HG02571 (cell line): Measurements from ENCODE around the gene TCF7L1.
"Not testable (repeated sequence)": the region's sequence is repeated elsewhere in the genome, so short reads cannot be mapped to it uniquely, and the experiment has no call there.

Experiments
- ATAC-seq: cut with Tn5 transposase; IDR thresholded peaks from one replicate; pipeline ENCODE4 v1.9.1; 2021; ENCODE audit warnings: mild to moderate bottlenecking, moderate library complexity; ENCODE audit not compliant: unreplicated experiment

Gene TCF7L1

DNA sequence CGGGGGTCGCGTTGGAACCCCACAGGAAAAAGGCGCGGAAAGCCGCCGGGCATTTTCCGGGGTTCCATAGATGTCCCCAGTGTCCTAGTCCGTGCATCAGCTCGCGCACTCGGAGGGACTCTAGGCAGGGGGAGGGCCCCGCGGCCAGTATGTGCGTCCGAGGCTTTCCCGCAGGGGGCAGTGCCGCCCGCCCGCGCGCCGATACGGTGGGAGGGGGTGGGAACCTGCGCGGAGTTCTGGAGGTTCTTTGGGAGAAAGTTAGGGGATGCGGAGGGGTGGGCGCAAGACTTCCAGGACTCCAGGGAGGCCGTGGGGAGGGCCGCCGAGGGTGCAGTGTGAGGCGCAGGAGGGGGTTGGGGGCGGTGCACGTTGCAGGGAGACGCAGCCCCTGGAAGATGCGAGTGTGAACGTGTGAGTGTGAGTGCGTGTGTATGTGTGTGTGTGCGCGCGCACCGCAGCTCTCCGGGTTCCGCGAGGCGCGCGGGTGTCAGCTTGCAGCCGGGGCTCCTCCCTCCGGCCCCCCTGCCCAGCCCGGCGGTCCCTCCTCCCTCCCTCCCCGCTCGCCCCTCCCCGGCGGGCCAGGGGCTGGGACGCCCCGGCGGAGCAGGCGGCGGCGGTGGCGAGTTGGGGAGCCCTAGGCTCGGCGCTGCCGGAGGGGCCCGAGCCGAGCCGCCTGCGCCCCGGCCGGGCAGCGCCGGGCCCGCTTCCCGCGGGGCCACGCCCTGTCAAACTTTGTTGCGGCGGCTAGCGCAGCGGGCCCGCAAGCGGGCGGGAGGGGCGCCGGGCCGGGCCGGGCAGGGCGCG lies at the start of gene TCF7L1:
Gene TCF7L1 (plus strand): TSS at position 559 of the 804 bp plus-strand sequence. CDS start 293 bp downstream, outside the sequence.
- ATAC-seq: no peak

DNA sequence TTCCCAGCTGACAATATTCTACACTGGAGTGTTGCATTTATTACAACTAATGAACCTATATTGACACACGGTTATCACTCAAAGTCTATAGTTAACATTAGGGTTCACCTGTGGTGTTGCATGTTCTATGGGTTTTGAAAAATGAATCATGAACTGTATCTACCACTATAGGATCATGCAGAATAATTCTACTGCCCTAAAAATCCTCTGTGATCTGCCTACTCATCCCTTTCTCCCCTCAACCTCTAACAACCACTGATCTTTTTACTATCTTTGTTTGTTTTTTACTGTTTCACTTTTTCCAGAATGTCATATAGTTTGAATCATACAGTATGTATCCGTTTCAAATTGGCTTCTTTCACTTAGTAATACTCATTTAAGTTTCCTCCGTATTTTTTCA lies 47.6 kb upstream of the TCF7L1 start:
- ATAC-seq: no peak

DNA sequence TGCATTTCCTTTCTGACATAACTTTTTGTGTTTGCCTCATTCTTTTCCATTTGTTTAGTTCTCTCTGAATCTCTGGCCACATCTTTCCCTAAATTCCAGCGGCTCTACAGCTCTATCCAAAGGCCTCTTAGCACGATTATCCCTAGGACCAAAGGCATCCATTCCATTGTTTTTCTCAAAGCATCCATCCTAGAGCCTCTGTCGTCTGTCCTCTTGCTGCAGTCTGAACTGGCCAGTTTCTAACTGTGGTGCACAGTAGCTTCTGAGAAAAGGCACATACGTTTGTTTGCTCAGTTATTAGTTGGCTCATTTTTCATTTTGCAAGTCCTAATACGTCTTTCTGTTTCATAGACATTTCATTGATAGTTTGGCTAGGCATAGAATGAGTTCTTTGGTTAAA lies 45.7 kb upstream of the TCF7L1 start:
- ATAC-seq: no peak

DNA sequence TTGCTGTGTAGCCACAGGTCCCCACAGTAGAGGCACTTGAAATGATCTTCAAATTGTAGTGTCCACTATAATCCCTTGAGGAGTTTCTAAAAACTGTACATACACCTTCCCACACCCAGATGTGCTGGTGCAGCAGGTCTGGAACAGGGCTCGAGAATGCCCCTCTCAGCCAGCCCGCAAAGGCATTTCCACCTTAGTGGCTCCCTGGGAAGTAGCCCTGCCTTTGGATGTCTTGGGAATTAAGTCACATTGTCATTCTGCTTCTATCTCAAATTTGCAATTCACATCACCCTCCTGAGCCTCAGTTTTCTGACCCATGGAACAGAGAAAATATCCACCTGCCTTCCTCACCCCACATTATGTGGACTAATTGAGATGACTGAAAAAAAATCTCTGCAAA lies 44.3 kb upstream of the TCF7L1 start:
- no peak for ATAC-seq

DNA sequence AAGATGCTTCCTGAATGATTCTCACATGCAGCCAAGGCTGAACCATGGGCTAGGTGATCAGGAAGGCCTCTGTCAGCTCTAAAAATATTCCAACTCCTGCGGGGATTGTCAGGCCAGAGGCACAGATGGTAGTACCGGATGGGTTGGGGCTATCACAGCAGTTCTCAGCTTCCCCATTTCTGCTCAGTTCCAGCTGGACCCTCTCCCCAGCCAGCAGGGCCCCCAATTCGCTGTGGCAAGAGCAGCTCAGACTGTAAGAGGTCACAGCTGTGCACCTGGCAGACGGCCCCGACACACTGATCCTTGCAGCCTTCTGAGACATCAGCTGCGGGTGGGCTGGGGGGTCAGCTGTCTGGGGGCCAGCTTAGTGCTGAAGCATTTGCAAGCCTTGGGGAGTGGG lies 43.6 kb upstream of the TCF7L1 start:
- ATAC-seq: no peak

DNA sequence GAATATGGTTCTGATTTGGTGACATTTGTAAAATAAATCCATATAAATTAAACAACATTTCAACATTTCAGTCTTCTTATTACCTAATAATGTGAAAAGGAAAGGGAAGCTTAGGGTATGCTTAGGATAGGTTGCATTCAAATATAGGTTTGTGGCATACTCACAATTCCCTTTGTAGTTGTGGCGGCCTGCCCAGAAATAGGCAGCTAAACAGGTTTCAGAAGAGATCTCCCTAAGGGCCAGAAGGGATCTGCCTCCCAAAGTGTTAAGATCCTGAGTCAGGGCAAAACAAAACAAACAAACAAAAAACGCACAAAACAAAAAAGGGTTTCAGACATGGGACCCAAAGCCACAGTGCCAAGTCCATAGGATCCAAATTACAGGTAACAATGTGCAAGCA lies 41.4 kb upstream of the TCF7L1 start:
- no peak for ATAC-seq

GRCh38 chr2:85095094-85095493 lies 38.1 kb upstream of the TCF7L1 start:
- no peak for ATAC-seq

GRCh38 chr2:85096616-85097015 lies 36.6 kb upstream of the TCF7L1 start:
- ATAC-seq: no peak

DNA sequence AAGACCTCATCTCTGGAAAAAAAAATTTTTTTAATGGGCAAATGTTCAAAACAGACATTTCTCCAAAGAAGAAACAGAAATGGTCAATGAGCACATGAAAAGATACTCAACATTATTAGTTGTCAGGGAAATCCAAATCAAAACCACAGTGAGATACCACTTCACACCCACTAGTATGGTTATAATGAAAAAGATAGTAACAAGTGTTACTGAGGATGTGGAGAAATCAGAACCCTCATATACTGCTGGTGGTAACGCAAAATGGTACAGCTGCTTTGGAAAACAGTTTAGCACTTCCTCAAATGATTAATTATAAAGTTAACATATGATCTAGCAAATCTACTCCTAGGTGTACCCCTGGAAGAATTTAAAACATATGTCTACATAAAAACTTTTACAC lies 29.0 kb upstream of the TCF7L1 start:
- ATAC-seq: no peak

- no peak for ATAC-seq
These were observed 26.6 kb upstream of the TCF7L1 start for GRCh38 chr2:85106489-85107180.

DNA sequence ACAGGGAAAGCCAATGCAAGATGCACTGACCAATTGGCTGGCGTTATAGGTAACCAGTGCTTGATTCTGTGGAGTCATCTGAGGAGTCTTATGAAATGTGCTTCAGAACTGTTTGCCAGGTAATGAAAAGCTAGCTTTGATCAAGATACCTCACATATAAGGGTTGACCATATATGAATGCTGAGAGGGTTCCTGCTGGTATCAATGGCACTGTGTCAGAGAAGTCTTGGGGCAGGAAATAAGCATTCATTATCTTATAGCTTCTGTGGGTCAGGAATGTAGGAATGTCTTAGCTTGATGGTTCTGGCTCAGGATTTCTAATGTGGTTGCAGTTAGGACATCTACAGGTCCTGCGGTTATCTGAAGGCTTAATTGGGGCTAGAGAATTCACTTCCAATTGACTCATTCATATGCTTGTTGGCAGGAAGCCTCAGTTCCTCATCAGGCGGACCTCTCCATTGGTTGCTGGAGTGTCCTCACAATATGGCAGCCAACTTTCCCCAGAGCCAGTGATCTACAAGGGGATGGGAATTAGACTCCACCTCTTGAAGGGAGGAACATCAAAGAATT lies 22.1 kb upstream of the TCF7L1 start:
- ATAC-seq: no peak

DNA sequence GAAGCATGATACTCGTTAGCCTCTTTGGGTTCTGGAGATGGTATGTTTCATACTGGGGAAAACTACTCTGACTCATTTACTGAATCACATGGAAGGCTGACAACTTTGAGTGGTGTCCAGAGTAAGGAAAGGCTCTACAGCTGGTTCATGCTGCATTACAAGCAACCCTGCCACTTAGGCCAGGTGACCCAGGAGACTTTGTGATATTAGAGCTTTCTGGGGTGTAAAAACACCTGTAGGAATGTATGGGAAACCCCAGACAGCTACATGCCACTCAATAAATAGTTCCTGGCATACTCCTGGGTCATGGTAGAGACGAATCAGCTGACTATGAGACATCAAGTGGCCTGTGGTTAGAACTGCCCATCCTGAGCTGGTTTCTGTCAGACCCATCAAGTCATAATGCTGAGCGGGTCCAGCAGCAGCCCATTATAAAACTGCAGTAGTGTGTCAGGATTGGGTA lies 21.3 kb upstream of the TCF7L1 start:
- no peak for ATAC-seq

GRCh38 chr2:85112906-85113625 lies 20.1 kb upstream of the TCF7L1 start:
- no peak for ATAC-seq

DNA sequence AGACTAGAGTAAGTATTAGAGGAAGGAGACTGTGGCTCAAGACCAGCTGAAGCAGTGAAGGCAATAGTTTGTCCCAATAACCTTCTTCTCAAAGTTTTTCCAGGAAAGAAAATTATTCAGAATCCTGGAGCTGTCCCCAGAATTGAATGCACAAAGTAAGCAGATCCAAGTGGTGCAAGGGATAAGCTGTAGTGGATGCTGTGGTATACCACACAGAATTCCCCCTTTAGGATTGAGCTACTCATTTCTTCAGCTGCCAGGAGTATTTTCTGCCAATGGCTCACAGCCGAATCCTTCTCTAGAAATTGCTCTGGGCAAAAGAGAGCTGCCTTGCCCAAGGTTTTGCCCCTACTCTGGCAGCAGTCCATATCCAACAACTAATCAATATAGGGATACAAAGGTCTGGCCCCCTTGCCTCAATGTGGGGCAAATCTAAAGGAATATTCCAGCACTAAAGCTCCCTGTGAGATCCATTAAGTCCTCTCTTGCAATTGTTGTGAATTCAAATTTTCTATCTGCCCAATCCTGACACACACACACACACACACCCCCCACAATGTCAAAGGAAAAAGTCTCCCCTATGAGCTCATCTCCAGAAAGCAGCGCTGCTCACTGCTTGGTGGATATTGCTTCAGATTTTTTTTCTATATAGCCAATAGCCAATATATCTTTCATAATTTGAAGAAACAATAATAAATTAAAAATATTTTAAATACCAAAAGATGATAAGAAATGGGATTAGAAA lies 18.4 kb upstream of the TCF7L1 start:
- ATAC-seq: no peak

DNA sequence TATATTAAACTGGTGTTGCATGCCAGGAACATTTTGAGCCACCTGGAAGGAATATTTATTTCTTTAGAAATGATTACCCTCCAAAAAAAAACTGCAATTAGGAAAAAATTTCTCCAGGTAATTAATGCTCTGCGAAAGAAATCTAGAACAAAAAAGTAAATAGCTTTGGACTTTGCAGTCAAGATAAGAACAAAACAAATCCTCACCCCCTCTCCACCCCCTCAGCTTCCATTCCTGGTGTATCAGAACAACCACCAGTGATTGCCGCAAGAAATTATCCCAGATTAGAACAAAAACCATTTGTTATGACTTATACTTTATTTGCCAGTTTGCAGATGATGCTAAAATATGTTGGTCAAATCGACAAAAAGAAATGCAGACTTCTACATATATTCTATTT lies 17.0 kb upstream of the TCF7L1 start:
- no peak for ATAC-seq

- no peak for ATAC-seq
These were observed 13.3 kb upstream of the TCF7L1 start for GRCh38 chr2:85119900-85120299.

DNA sequence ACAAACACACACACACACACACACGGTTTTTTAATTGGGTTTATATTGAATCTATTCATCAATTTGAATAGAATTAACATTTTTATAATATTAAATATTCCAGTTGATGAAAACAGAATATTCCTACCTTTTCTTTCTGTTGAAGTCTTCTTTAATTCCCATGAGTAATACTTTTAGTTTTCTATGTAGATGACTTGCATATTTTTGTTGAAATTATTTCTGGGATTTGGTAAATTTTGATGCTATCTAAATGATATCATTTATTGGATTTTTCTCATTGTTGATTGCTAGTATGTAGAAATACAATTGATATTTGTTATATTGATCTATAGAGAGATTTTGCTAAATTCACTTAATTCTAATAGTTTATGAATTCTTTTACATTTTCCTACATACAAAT lies 12.8 kb upstream of the TCF7L1 start:
- no peak for ATAC-seq

DNA sequence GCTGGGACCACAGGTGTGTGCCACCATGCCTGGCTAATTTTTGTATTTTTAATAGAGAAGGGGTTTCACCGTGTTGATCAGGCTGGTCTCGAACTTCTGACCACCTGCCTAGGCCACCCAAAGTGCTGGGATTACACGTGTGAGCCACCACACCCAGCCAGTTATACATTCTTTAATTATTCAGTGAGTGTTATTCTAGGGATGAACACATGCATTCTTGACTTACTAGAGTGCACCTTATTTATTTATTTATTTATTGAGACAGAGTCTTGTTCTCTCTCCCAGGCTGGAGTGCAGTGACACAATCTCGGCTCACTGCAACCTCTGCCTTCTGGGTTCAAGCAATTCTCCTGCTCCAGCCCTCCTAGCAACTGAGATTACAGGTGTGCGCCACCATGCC lies 6.7 kb upstream of the TCF7L1 start:
- not testable (repeated sequence) for ATAC-seq

DNA sequence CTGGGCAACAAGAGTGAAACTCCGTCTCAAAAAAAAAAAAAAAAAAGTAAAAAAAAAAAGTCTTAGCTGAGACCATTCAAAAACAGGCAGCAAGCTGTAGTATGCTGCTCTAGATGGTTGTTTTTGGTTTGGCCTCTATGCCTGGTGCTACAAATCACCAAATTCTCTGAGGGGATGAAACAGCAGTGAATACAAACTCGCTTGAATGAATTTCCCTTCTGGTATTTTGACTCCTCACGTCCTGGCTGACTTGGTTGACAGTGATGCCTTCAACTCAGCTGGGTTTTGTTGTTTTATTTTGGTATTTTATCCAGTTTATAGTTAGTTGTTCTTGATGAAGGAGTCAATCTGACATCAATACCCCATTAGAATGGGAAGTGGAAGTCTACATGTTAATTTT lies 3.3 kb upstream of the TCF7L1 start:
- ATAC-seq: no peak

GRCh38 chr2:85130407-85130806 lies 2.8 kb upstream of the TCF7L1 start:
- ATAC-seq: no peak

DNA sequence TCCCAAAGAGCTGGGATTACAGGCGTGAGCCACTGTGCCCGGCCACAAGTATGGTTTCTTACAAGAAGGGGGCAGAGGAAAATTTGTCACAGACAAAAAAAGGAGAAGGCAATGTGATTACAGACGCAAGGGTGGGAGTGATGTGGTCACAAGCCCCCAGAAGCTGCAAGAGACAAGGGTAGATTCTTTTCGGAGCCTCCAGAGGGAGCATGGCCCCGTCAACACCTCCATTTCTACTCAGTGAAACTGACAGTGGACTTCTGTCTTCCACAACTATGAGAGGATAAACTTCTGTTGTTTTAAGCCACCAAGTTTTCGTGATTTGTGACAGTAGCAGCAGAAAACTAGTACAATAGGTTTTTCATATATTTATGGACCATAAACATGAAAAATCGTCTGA lies 2.1 kb upstream of the TCF7L1 start:
- no peak for ATAC-seq
